DOHH2 (cell line): ENCODE measurements around the gene CAMKMT.
A peak's percentile ranks its signal among the peaks of the same experiment; 100 is the strongest.

Experiments used
- H3F3A ChIP-seq: fragments of 200-600 bp; sonication (generic), shearing (Covaris generic); 2 replicates; pipeline ENCODE4 v1.6.0; 2016; ENCODE audit warnings: antibody characterized with exemption, mild to moderate bottlenecking; ENCODE audit not compliant: control insufficient read depth, insufficient read depth
- H3K27ac ChIP-seq: fragments of 200-600 bp; sonication (generic); 2 replicates; pipeline ENCODE4 v1.5.1; 2014; ENCODE audit warnings: low read depth, mild to moderate bottlenecking, low read length, moderate library complexity
- H3K27me3 ChIP-seq: fragments of 200-600 bp; sonication (generic); 2 replicates; pipeline ENCODE4 v1.6.1; 2014; ENCODE audit warnings: mild to moderate bottlenecking, low read length, mixed read lengths; ENCODE audit not compliant: control insufficient read depth
- H3K36me3 ChIP-seq: fragments of 200-600 bp; sonication (generic); 2 replicates; pipeline ENCODE4 v1.6.1; 2014; ENCODE audit warnings: mild to moderate bottlenecking, low read length, moderate library complexity, mixed read lengths; ENCODE audit not compliant: control insufficient read depth
- H3K4me1 ChIP-seq: fragments of 200-600 bp; sonication (generic); 2 replicates; pipeline ENCODE4 v1.6.1; 2014; ENCODE audit warnings: mild to moderate bottlenecking, low read length, mixed read lengths; ENCODE audit not compliant: control insufficient read depth
- H3K4me2 ChIP-seq: fragments of 200-600 bp; sonication (generic); 2 replicates; pipeline ENCODE4 v1.6.0; 2014; ENCODE audit warnings: mild to moderate bottlenecking, low read length, moderate library complexity
- H3K4me3 ChIP-seq: fragments of 200-600 bp; sonication (generic); 2 replicates; pipeline ENCODE4 v1.5.1; 2014; ENCODE audit warnings: mild to moderate bottlenecking, low read length, mixed read lengths
- H3K79me2 ChIP-seq: fragments of 200-600 bp; sonication (generic); 2 replicates; pipeline ENCODE4 v1.6.1; 2014; ENCODE audit warnings: mild to moderate bottlenecking, low read length, mixed read lengths; ENCODE audit not compliant: control insufficient read depth
- H3K9me2 ChIP-seq: fragments of 200-600 bp; sonication (generic); replicated peaks from 2 replicates; pipeline ENCODE4 v1.6.1; 2014; ENCODE audit warnings: mild to moderate bottlenecking, low read length, mixed read lengths; ENCODE audit not compliant: control insufficient read depth
- H3K9me3 ChIP-seq: fragments of 200-600 bp; sonication (generic); 2 replicates; pipeline ENCODE4 v1.6.1; 2014; ENCODE audit warnings: antibody characterized with exemption, low read length, mixed read lengths; ENCODE audit not compliant: control insufficient read depth, insufficient read depth
- H4K20me1 ChIP-seq: fragments of 200-600 bp; sonication (generic); 2 replicates; pipeline ENCODE4 v1.6.0; 2014; ENCODE audit warnings: low read depth, mild to moderate bottlenecking, antibody characterized with exemption, low read length, moderate library complexity; ENCODE audit not compliant: control insufficient read depth, insufficient read depth
- CTCF ChIP-seq: fragments of 200-600 bp; sonication (generic); IDR thresholded peaks from one replicate; pipeline ENCODE4 v1.5.1; 2014; ENCODE audit warnings: antibody characterized with exemption, mild to moderate bottlenecking, low read depth, low read length; ENCODE audit not compliant: poor library complexity, severe bottlenecking
- EZH2phosphoT487 ChIP-seq: fragments of 200-600 bp; sonication (generic); IDR thresholded peaks from 2 replicates; pipeline ENCODE4 v1.6.1; 2017; ENCODE audit warnings: borderline replicate concordance, mild to moderate bottlenecking, antibody characterized with exemption, low read length, moderate library complexity, mixed read lengths

CAMKMT gene

GRCh38 chr2:44778221-44778654 is 416.5 kb downstream of the CAMKMT start:
- Histone ChIP-seq H3K36me3 (no peaks in the 10 kb centered on the region), H3K4me1 (peaks cover 36% of the 10 kb centered on the region), H3F3A (no peaks in the 10 kb centered on the region), H3K9me3 (no peaks in the 10 kb centered on the region), H3K27me3 (no peaks in the 10 kb centered on the region), H3K4me3 (peak overlapping the region; percentile 68), H3K79me2 (no peaks in the 10 kb centered on the region), H4K20me1 (no peaks in the 10 kb centered on the region), H3K9me2 (no peaks in the 10 kb centered on the region), H3K4me2 (peak overlapping the region; percentile 93), H3K27ac (peak overlapping the region; percentile 74)
- TF ChIP-seq CTCF (no peak), EZH2phosphoT487 (no peak)

GRCh38 chr2:44778671-44779476 is 417.1 kb downstream of the CAMKMT start:
- Histone ChIP-seq H3K9me3 (no peaks in the 10 kb centered on the region), H4K20me1 (no peaks in the 10 kb centered on the region), H3K79me2 (no peaks in the 10 kb centered on the region), H3K27me3 (no peaks in the 10 kb centered on the region), H3F3A (no peaks in the 10 kb centered on the region), H3K27ac (peak overlapping the region; percentile 74), H3K4me3 (peak overlapping the region; percentile 68), H3K4me2 (peak overlapping the region; percentile 93), H3K36me3 (no peaks in the 10 kb centered on the region), H3K9me2 (no peaks in the 10 kb centered on the region), H3K4me1 (peaks cover 36% of the 10 kb centered on the region)
- TF ChIP-seq CTCF (no peak), EZH2phosphoT487 (no peak)

GRCh38 chr2:44779793-44780192 is 418.0 kb downstream of the CAMKMT start:
- no peak for TF ChIP-seq CTCF
- TF ChIP-seq EZH2phosphoT487, result no peak
- peak overlapping the region; percentile 68 for H3K4me3 ChIP-seq
- no peaks in the 10 kb centered on the region for H3K36me3 ChIP-seq
- H3F3A ChIP-seq, result no peaks in the 10 kb centered on the region
- peak overlapping the region; percentile 93 for H3K4me2 ChIP-seq
- no peaks in the 10 kb centered on the region for H3K79me2 ChIP-seq
- no peaks in the 10 kb centered on the region for H3K9me3 ChIP-seq
- peaks cover 36% of the 10 kb centered on the region for H3K4me1 ChIP-seq
- H3K27me3 ChIP-seq, result no peaks in the 10 kb centered on the region
- H3K9me2 ChIP-seq, result no peaks in the 10 kb centered on the region
- no peaks in the 10 kb centered on the region for H4K20me1 ChIP-seq
- no peak overlapping the region for H3K27ac ChIP-seq
